Dendritic cell treated with granulocyte-macrophage colony-stimulating factor and Interleukin-4, amounts not matched to agents 40 ng/mL and 50 ng/mL, for 4 days (primary cell): ENCODE measurements around the gene RANGAP1.
A peak's percentile ranks its signal among the peaks of the same experiment; 100 is the strongest.

Experiments
- H3K27ac Mint-ChIP-seq: one replicate; pipeline ENCODE4 v1.8.0; 2022; ENCODE audit warnings: mild to moderate bottlenecking, mixed read lengths
- H3K27me3 Mint-ChIP-seq: one replicate; pipeline ENCODE4 v1.8.0; 2022; ENCODE audit warnings: mild to moderate bottlenecking, mixed read lengths
- H3K36me3 Mint-ChIP-seq: one replicate; pipeline ENCODE4 v1.8.0; 2022; ENCODE audit warnings: low read depth, mixed read lengths
- H3K4me1 Mint-ChIP-seq: one replicate; pipeline ENCODE4 v1.8.0; 2022; ENCODE audit warnings: low read depth, mixed read lengths
- H3K4me3 Mint-ChIP-seq: one replicate; pipeline ENCODE4 v1.8.0; 2022; ENCODE audit warnings: mild to moderate bottlenecking, moderate library complexity, mixed read lengths
- H3K9me3 Mint-ChIP-seq: one replicate; pipeline ENCODE4 v1.8.0; 2022; ENCODE audit warnings: mixed read lengths
- intact Hi-C: fragments of 100-400 bp; cut with micrococcal nuclease; formaldehyde crosslinking; loops from one replicate; pipeline ENCODE4 v1.15.0; 2022

Gene RANGAP1

DNA sequence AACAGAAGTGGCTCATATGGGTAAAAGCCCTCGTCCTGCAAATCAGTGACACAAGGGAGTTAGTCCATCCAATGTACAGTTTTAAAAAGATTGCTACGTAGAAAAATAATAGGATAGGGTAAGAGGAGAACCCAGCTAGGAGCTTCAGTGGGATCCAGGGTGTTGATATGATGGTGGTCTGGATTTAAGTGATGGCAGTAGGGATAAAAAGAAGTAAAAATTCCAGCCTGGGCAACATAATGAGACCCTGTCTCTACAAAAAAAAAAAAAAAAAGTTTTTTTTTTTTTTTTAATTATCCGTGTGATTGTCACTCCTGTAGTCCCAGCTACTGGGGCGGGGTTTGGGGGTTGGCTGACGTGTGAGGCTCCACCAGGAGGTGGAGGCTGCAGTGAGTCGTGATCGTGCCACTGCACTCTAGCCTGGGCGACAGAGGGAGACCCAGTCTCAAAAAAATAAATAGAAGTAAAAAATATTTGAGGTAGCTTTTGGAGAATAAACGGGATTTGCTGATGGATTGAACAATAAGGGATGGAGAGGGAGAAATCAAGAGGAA, 87.9 kb downstream of the RANGAP1 start:
- intact Hi-C loops: loop anchor here (10.0 kb wide), 1 partner anchor 87 kb away; the partner anchor contains the start of gene RANGAP1
- H3K27ac Mint-ChIP-seq: peak overlapping the region; percentile 29
- H3K27me3 Mint-ChIP-seq: peaks cover 32% of the 10 kb centered on the region
- peak overlapping the region; percentile 90 for H3K4me3 Mint-ChIP-seq
- peaks cover 21% of the 10 kb centered on the region for H3K4me1 Mint-ChIP-seq
- no peaks in the 10 kb centered on the region for H3K9me3 Mint-ChIP-seq
- H3K36me3 Mint-ChIP-seq: peaks cover 6% of the 10 kb centered on the region

DNA sequence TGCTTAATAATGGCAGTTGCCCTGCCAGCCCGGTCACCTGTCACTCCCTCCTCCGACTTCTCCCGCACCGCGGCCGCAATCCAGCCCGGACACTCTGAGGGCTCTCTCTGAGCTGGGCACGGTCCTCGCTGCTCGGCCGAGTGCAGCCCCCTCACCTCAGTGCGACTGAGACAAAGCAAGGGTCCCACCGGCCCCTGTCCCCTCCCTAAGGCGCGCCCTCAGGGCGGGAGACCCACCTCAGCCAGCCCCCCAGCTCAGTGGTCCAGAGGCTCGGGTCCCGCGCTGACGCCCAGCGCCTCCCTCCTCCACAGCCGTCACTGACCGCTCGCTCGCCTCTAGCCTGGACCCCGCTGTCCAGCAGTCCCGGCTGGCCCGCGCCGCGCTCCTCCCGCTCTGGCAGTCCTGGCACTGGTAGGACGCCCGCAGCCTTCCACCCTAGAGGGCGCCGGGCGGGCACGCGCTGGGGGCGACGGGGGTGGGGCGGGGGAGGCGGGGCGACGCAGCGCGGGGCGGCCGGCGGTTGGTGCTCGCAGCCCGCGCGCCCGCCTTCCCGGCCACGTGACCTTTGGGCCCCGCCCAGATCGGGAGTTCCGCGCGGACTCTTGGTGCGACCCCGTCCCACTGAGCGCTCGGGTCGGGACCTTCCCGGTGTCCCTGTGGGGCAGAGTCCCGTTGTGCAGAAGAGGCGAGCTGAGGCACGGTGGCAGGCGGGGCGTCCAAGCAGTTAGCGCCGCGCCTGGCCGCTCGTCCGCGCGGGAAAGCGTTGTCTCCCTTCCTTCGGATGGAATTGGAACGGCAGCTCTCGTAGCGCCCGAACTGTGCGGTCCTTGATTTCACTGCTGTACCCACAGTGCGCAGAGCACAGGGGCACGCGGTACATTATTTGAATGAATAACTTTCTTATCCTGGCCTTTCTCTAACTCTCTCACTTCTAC, 88.7 kb downstream of the RANGAP1 start:
- H3K27me3 Mint-ChIP-seq: peaks cover 32% of the 10 kb centered on the region
- peak overlapping the region; percentile 29 for H3K27ac Mint-ChIP-seq

More for the DNA sequence above, 88.7 kb downstream of the RANGAP1 start:
- peaks cover 6% of the 10 kb centered on the region for H3K36me3 Mint-ChIP-seq
- intact Hi-C loops: loop anchor here (10.0 kb wide), 1 partner anchor 87 kb away; the partner anchor contains the start of gene RANGAP1
- no peaks in the 10 kb centered on the region for H3K9me3 Mint-ChIP-seq
- peaks cover 21% of the 10 kb centered on the region for H3K4me1 Mint-ChIP-seq
- peak overlapping the region; percentile 90 for H3K4me3 Mint-ChIP-seq
